HTERT RPE-1 (cell line): Measurements from ENCODE around the gene TLCD3A.
"Not testable (repeated sequence)": the region's sequence is repeated elsewhere in the genome, so short reads cannot be mapped to it uniquely, and the experiment has no call there.

ENCODE experiments used
- in situ Hi-C: fragments of 300-500 bp; cut with MboI; formaldehyde crosslinking; loops from 4 replicates; pipeline ENCODE4 v1.14.3; 2020; ENCODE audit warnings: low sequenced_read_pairs

The TLCD3A gene

DNA sequence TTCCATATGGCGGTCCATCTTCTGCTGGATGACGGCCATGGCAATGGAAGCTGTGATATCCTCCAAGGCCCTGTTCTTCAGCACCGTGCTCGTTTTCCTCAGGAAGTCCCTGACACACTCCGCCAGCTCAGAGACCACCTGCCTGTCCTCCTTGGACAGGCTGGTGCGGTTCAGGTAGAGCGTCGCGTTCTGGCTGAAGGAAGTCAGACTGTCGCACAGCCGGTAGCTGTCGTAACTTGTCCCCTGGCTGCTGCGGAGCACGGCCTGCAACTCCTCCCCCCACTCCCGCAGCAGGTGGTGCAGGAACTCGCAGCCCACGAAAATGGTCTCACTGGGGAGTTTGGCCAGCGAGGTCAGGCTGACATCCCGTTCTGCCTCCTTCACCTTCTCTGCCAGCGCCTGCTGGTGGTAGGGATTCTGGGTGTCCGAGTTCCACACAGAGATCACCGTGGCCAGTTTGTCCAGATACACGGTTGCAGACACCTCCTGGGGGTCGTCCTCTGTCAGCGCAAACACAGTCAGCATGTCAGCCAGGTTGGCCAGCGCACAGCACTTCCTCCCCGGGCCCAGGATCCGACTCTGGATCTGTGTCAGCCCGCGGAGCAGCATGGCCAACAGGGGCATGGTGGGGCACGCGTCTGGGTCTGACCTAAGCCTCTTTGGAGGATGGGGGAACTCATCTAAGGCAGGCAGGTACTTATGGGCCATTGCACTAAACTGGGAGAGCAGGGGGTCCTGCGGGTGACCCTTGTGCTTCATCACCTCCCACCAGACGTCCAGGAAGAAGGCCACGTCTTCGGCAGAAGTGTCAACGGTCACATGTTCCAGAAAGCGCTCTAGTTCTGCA, 14.6 kb downstream of the TLCD3A start:
- in situ Hi-C loops = no loop called here

DNA sequence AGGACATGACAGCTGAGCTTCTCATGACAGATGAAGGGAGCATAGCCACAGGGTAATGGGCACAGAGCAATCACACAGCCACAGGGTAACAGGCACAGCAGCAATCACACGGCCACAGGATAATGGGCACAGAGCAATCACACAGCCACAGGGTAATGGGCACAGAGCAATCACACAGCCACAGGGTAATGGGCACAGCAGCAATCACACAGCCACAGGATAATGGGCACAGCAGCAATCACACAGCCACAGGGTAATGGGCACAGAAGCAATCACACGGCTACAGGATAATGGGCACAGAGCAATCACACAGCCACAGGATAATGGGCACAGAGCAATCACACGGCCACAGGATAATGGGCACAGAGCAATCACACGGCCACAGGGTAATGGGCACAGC, 16.2 kb downstream of the TLCD3A start:
- in situ Hi-C loops = not testable (repeated sequence)

DNA sequence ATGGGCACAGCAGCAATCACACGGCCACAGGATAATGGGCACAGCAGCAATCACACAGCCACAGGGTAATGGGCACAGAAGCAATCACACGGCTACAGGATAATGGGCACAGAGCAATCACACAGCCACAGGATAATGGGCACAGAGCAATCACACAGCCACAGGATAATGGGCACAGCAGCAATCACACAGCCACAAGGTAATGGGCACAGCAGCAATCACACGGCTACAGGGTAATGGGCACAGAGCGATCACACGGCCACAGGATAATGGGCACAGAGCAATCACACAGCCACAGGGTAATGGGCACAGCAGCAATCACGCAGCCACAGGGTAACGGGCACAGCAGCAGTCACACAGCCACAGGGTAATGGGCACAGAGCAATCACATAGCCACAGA, 17.0 kb downstream of the TLCD3A start:
- in situ Hi-C loops = not testable (repeated sequence)

GRCh38 chr17:750431-751037, 18.1 kb downstream of the TLCD3A start:
- in situ Hi-C loops = no loop called here

- in situ Hi-C loops = no loop called here
Measured at GRCh38 chr17:751269-752001, 19.0 kb downstream of the TLCD3A start.

DNA sequence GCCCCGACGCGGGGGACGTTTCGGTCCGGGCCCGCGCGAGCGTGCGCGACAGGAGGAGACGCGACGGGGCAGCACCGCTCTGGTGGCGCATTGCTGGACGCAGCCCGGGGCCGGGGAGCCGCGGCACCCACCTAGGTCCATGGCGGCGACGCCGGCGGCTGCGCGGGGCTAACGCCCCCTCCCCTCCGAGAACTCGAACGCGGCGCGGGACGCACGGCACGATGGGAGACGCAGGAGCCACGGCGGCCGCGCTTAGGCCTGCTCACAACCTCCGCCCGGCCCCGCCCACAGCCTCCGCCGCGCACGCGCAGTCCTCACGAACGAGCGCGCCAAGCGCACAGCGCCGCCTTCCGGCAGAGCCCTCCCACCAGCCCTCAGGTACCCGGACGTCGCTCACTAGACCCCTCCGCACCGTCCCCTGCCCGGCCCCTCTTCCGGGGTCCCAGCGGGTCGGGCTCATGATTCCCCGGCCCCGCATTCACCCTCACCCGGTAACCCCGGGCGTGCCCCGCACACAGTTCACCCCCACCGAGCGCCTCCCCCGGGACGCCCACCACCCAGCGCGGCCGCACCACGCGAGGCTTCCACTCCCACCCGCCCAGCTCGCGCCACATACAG, 19.7 kb downstream of the TLCD3A start, which contains the start of gene GEMIN4:
GEMIN4 (minus strand) TSS at position 263 of the 618 bp plus-strand sequence; CDS start at position 141, 122 bp downstream.
- in situ Hi-C loops = no loop called here

- in situ Hi-C loops = no loop called here
Measured at GRCh38 chr17:752620-753219, 20.3 kb downstream of the TLCD3A start.

GRCh38 chr17:753418-753817, 21.0 kb downstream of the TLCD3A start:
- in situ Hi-C loops = no loop called here

DNA sequence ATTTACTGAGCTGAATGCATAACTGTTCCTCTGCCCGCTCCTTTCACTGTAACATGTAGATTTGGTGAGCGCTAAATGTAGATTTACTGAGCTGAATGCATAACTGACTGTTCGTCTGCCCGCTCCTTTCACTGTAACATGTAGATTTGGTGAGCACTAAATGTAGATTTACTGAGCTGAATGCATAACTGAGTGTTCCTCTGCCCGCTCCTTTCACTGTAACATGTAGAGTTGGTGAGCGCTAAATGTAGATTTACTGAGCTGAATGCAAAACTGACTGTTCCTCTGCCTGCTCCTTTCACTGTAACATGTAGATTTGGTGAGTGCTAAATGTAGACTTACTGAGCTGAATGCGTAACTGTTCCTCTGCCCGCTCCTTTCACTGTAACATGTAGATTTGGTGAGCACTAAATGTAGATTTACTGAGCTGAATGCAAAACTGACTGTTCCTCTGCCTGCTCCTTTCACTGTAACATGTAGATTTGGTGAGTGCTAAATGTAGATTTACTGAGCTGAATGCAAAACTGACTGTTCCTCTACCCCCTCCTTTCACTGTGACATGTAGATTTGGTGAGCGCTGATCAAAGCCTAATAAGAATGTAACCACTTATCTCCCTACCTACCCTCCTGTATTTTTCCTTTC, 23.0 kb downstream of the TLCD3A start:
- in situ Hi-C loops = not testable (repeated sequence)

DNA sequence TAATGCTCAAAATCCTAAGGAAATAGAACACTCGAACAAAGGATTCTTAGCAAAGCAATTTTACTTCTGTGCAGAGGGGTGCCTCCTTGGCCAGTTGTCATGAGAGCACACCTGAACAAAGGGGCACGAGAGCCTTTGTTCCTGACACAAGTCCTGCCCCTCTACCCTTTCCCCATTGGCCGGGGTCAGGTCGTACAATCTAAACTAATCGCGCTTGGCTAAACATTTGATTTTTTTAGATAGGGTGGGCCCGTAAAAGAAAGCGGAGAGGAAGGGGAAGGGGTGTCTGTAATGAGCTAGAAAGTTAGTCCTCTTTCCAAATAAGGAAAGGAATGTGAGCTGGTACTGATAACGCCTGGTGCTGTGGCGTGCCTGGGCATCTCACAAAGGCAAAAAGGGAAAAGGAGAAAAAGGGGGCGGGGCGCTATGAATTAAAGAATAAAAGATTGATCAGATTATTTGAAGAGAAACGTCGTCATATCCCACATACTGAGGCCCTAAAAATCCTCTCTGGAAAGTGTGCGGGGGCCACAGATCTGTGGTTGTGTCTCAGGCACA, 23.7 kb downstream of the TLCD3A start:
- in situ Hi-C loops = not testable (repeated sequence)

- in situ Hi-C loops = no loop called here
Measured at GRCh38 chr17:759964-760363, 27.6 kb downstream of the TLCD3A start.

GRCh38 chr17:760371-760770, 28.0 kb downstream of the TLCD3A start:
- in situ Hi-C loops = no loop called here

GRCh38 chr17:767076-767475, 34.7 kb downstream of the TLCD3A start:
- in situ Hi-C loops = no loop called here

DNA sequence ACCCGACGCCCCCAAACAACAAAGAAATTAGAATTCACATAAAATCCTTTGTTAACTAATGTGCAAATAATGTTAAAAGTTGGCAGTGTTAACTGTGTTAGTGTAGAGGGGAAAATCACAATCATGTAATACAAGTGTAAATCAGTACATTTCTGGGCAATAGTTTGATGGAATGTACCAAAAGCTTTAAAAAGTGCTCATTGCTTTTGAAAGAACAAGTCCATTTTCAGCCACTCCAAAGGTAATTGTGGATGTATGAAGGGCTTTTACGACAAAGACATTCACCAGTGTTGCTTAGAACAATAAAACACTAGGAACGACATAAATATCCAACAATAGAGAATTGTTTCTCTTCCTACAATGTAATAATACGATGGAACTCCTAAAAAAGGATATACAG, 40.6 kb downstream of the TLCD3A start:
- in situ Hi-C loops = no loop called here

- in situ Hi-C loops = no loop called here
Measured at GRCh38 chr17:773467-774312, 41.3 kb downstream of the TLCD3A start.

GRCh38 chr17:774313-774584, 41.9 kb downstream of the TLCD3A start:
- in situ Hi-C loops = no loop called here

DNA sequence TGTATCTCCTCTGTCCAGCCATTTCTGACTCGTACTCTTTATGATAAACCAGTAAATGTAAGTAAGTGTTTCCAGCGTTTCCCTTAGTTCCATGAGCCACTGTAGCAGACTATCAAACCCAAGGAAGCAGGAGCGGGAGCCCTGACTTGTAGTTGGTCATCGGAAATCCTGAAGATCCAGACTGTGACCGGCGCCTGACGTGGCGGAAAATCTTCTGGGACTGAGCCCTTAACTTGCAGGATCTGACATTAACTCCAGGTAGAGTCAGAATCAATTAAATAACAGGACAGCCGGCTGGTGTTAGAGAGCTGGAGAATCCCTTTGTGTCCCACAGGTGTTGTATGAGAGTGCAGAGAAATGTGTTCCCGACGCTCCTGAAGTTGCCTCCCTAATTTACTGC, 45.7 kb downstream of the TLCD3A start:
- in situ Hi-C loops = loop anchor here (25.0 kb wide), 1 partner anchor 209 kb away; the partner anchor contains the start of genes NXN and TIMM22

GRCh38 chr17:781805-782731, 49.7 kb downstream of the TLCD3A start, which contains the start of the genes GLOD4 and MRM3:
Gene GLOD4 (minus strand): TSS chr17:782280. CDS start chr17:782255, 25 bp downstream.
Gene MRM3 (plus strand): TSS chr17:782353. CDS start chr17:782379, 26 bp downstream.
- in situ Hi-C loops = loop anchor here (25.0 kb wide), 1 partner anchor 205 kb away; the partner anchor contains the start of genes NXN and TIMM22
